ENCODE measurements around the gene SYNGR3. TPM values are rescaled to one million over a fixed set of nuclear protein-coding genes. Genes with fewer than 3 reads are reported as not detected.

SYNGR3 gene
- total RNA-seq, 2 donors from 2014 or later: 0.49 to 1.5 TPM

GRCh38 chr16:1963806-1964505 lies 25.8 kb upstream of the SYNGR3 start:
- no peak for TF ChIP-seq CTCF (IDR thresholded peaks at IDR 0.05)
- Histone ChIP-seq H3K4me3 (peak overlapping the region; percentile 92), H3K27me3 (replicated peaks; ENCODE audit: insufficient read depth) (no peaks in the 10 kb centered on the region), H3K4me1 (ENCODE audit: control insufficient read depth in 1 of 2, low read depth in 2 of 2) (peaks cover 12 to 24% of the 10 kb centered on the region in 2 donors), H3K9me3 (no peaks in the 10 kb centered on the region), H3K27ac (peak overlapping the region; percentile 96 to 97), H3K36me3 (peaks cover 18% of the 10 kb centered on the region)
- ATAC-seq (ENCODE audit: insufficient number of reproducible peaks, low FRiP score, low read depth) (peak; percentile 5), DNase-seq (ENCODE audit: low spot score) (no peak)

GRCh38 chr16:1964506-1965395 lies 25.0 kb upstream of the SYNGR3 start, which contains the start of gene RPS2:
RPS2 (minus strand) TSS chr16:1964826; CDS start chr16:1964625, 201 bp downstream.
- H3K27ac ChIP-seq: peak within 1 kb of the TSS; percentile 96 to 97
- H3K9me3 ChIP-seq: no peaks in the 10 kb centered on the region
- peaks cover 12 to 23% of the 10 kb centered on the region in 2 donors for H3K4me1 ChIP-seq (ENCODE audit: control insufficient read depth in 1 of 2, low read depth in 2 of 2)
- peak; percentile 94 for ATAC-seq (ENCODE audit: insufficient number of reproducible peaks, low FRiP score, low read depth)
- DNase-seq (ENCODE audit: low spot score): peak; percentile 99
- TF ChIP-seq CTCF (IDR thresholded peaks at IDR 0.05): no peak
- peak within 1 kb of the TSS; percentile 92 for H3K4me3 ChIP-seq
- H3K36me3 ChIP-seq: peaks cover 18% of the 10 kb centered on the region
- H3K27me3 ChIP-seq (replicated peaks; ENCODE audit: insufficient read depth): no peaks in the 10 kb centered on the region

- ATAC-seq (ENCODE audit: insufficient number of reproducible peaks, low FRiP score, low read depth): no peak
- H3K36me3 ChIP-seq: peaks cover 18% of the 10 kb centered on the region
- H3K9me3 ChIP-seq: no peaks in the 10 kb centered on the region
- DNase-seq (ENCODE audit: low spot score): no peak
- H3K27ac ChIP-seq: peak overlapping the region; percentile 96 to 97
- peaks cover 9 to 15% of the 10 kb centered on the region in 2 donors for H3K4me1 ChIP-seq (ENCODE audit: control insufficient read depth in 1 of 2, low read depth in 2 of 2)
- peak overlapping the region; percentile 92 for H3K4me3 ChIP-seq
- no peaks in the 10 kb centered on the region for H3K27me3 ChIP-seq (replicated peaks; ENCODE audit: insufficient read depth)
- no peak for TF ChIP-seq CTCF (IDR thresholded peaks at IDR 0.05)
These were observed 24.3 kb upstream of the SYNGR3 start for GRCh38 chr16:1965396-1966001.

GRCh38 chr16:1966460-1966859 lies 23.3 kb upstream of the SYNGR3 start, which contains the start of gene RNF151:
RNF151 (plus strand) TSS chr16:1966856; CDS start chr16:1966882, 26 bp downstream.
- ATAC-seq (ENCODE audit: insufficient number of reproducible peaks, low FRiP score, low read depth) (no peak), DNase-seq (ENCODE audit: low spot score) (no peak)
- peaks cover 13 to 17% of the 10 kb centered on the region in 2 donors for H3K4me1 ChIP-seq (ENCODE audit: control insufficient read depth in 1 of 2, low read depth in 2 of 2)
- H3K27ac ChIP-seq: peak within 1 kb of the TSS; percentile 96 to 97
- H3K4me3 ChIP-seq: peak within 1 kb of the TSS; percentile 92
- H3K9me3 ChIP-seq: no peaks in the 10 kb centered on the region
- H3K27me3 ChIP-seq (replicated peaks; ENCODE audit: insufficient read depth): no peaks in the 10 kb centered on the region
- H3K36me3 ChIP-seq: peaks cover 15% of the 10 kb centered on the region
- TF ChIP-seq CTCF (IDR thresholded peaks at IDR 0.05): no peak
